ENCODE results near the gene SERPIND1.
A peak's percentile ranks its signal among the peaks of the same experiment; 100 is the strongest.

Gene SERPIND1

GRCh38 chr22:20776624-20777405, 2.9 kb downstream of the SERPIND1 start:
- DNase-seq: no peak

- no peak for DNase-seq
Observed at GRCh38 chr22:20777420-20778177, 3.7 kb downstream of the SERPIND1 start.

DNA sequence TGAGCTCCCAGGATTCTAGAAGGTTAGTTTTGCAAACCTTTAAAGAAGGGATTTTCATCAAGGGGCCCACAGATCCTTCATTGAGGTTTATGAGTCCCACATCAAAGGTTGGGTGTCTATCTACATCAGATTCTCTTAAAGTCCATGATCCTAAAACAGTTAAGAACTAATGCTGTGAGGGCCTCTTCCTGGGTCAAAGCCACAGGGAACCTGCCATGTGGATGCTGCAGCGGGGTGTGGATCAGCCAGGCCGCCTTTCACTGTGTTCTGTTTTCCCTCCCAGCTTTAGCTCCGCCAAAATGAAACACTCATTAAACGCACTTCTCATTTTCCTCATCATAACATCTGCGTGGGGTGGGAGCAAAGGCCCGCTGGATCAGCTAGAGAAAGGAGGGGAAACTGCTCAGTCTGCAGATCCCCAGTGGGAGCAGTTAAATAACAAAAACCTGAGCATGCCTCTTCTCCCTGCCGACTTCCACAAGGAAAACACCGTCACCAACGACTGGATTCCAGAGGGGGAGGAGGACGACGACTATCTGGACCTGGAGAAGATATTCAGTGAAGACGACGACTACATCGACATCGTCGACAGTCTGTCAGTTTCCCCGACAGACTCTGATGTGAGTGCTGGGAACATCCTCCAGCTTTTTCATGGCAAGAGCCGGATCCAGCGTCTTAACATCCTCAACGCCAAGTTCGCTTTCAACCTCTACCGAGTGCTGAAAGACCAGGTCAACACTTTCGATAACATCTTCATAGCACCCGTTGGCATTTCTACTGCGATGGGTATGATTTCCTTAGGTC, 5.3 kb downstream of the SERPIND1 start:
- no peak for DNase-seq

DNA sequence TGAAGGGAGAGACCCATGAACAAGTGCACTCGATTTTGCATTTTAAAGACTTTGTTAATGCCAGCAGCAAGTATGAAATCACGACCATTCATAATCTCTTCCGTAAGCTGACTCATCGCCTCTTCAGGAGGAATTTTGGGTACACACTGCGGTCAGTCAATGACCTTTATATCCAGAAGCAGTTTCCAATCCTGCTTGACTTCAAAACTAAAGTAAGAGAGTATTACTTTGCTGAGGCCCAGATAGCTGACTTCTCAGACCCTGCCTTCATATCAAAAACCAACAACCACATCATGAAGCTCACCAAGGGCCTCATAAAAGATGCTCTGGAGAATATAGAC, 5.9 kb downstream of the SERPIND1 start:
- DNase-seq: no peak

GRCh38 chr22:20781272-20781990, 7.5 kb downstream of the SERPIND1 start:
- DNase-seq: no peak

DNA sequence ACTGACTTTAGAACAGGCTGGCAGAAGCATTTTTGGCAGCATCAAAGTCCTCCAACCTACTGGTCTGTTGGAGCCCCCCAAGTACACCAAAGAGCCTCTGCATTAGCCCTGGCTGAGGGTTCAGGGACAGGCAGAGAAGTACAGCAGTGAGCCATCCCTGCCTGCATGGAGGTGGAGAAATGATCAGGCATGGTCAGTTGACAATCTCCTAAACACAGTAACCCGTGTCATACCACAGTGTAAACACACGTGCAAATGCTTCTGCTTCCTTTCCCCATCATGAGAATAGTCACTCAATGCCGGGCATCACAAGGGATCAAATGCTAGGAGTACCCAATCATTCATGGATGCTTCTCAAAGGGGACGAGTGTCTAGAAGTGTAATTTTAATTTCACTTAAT, 8.2 kb downstream of the SERPIND1 start:
- no peak for DNase-seq

GRCh38 chr22:20782596-20783299, 8.8 kb downstream of the SERPIND1 start:
- no peak for DNase-seq

DNA sequence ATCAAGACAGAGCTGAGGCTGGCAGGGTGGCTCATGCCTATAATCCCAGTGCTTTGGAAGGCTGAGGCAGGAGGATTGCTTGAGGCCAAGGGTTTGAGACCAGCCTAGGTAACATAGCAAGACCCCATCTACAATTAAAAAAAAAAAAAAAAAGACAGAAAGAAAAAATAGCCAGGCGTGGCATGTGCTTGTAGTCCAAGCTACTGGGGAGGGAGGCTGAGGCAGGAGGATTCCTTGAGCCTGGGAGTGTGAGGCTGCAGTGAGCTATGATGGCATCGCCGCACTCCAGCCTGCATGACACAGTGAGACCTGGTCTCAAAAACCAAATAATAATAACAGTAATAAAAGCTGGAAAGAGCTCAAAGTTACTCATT, 9.4 kb downstream of the SERPIND1 start:
- DNase-seq: no peak

GRCh38 chr22:20783844-20784723, 10.2 kb downstream of the SERPIND1 start:
- DNase-seq: peak; percentile 18

DNA sequence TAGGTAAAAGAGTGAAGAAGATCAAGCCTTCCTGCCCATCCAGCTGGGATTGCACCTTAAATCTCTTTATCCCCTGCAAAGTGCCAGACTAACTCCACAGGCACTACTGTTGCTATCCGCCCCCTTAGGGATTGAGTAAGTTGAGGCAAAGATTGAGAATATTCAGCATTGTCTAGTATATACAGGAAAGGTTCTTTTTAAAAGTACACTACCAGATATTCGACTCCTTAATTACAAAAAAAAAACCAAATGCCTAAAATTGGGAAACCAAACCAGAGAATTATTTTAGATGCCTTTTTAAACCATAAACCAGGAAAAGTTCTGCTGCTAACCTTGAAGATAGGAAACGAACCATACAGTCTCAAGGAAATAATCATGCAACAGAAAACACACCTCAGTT, 11.5 kb downstream of the SERPIND1 start:
- no peak for DNase-seq

DNA sequence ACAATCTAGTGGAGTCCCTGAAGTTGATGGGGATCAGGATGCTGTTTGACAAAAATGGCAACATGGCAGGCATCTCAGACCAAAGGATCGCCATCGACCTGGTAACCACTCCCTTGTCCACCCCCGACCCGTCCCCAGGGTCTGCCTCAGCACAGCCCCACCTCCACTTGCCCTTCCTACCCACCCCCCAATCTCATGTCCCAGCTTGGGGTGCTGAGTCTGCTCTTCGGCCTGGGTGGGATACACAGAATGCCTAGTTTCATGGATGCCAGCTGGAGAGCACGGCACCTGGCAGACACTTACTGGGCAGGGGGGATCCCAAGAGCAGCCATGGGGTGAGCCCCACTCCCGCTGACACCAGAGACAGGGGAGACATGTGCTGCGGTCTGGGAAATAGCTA, 12.1 kb downstream of the SERPIND1 start:
- DNase-seq: no peak

DNA sequence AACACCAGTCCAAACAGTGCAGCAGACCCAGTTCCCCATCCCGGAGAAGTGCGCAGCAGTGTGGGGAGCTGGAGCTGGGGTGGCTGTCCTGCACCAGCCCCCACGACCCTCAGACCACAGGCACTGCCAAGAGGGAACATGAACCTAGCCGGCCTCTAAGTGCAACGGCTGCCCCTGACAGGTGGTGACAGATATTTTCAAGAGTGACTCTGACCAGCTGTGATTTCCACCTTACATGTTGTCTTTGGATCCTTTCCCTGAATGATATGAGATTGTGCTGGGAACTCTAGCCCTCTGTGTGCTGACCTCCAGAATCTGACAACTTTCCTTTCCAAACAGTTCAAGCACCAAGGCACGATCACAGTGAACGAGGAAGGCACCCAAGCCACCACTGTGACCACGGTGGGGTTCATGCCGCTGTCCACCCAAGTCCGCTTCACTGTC, 12.6 kb downstream of the SERPIND1 start:
- no peak for DNase-seq

GRCh38 chr22:20787223-20787622, 13.3 kb downstream of the SERPIND1 start:
- DNase-seq: no peak

GRCh38 chr22:20787746-20788626, 14.1 kb downstream of the SERPIND1 start:
- DNase-seq: no peak

DNA sequence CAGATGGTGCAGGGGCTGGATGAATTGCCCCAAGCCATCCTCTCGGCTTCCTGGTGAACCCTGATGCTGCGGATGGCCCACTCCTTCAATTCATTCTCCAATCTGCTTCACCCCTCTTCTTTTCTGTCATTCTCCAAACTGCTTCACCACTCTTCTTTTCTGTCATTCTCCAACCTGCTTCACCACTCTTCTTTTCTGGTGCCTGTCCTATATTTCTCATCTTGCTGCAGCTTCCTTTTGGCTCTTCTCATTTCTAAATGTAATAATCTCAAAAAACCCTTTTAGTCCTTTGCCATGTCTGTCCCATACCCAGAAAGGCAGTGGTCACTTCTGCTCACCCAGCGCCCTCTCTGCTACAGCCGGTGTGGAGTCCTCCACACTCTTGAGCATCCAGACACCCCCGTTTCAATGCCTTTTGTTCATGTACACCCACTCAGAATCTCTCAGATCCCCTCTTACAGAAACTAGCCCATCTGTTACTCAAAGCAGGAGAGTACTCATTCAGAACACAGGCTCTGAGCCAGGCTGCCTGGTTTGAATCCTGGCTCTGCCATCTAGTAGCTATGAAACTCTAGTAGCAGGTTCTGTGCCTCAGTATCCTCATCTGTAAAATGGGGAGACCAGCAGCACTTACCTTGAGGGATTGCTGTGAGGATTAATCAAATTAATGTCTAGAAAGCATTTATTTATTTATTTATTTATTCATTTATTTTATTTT, 14.9 kb downstream of the SERPIND1 start:
- no peak for DNase-seq

DNA sequence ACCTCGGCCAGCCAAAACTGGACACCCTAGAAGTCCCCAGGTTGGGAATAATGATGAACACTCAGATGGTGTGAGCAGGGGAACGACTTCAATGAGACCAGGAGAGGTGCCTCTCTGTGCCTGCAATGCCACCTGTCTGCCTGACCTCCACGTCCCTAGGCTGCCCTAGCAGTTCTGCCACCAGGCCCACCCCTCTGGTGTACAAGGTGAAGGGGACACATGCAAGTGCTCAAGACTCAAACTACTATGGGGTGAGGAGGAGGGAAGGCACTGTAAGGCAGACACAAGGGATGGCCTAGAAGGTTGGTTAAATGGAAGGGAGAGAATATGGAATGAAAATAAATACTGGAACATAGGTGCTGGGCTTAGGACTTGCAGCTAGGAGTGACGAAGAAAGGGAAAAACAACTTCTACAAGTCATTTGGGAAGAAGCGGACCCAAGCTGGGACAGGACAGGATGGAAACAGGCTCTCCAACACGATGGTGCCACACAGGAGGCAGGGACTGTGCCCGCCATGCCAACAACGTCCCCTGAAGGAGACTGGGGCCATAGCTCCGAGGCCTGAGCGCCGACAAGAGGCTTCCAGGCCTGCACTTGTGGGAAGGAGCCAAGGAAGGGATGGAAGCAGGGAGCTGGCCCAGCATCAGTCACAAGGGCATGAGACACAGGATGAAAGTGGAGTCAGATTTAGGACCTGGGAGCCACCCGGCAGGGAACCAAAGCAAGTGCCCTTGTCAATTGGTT, 18.5 kb downstream of the SERPIND1 start:
- no peak for DNase-seq

DNA sequence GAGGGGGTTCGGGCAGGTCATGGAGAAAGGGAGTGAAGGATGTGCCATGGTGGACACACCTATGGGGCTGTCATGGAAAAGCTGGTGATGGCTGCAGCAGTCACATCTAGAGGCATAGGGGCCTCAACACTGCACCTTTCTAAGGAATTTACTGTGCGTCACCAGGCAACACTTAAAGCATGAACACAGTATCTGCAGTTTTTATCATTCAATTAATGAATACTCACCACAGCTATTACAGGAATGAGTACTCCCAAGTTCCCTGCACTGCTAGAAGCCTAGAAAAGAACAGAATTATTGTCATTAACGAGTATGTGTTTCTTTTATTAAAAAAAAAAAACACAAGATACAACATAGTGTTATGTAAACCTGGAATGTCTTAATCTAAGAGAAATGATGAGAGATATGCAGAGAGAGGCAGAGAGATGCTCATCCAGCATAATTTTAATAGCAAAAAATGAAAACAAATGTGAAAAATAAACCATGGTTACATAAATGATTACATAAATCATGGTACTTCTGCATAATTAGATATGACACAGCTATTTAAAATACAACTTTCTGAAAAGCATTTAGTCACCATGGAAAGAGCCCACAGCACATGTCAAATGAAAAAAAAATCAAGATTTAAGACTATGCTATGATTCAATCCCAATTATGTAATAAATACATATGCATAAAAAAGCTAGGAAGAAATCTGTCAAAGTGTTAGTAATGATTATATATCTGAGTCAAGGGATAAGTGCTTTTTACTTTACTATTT, 19.2 kb downstream of the SERPIND1 start:
- no peak for DNase-seq

All from retina (tissue), 1 donor.